GM12878 (cell line): Measurements from ENCODE around the gene RALGAPA2. TPM values are rescaled to one million over a fixed set of nuclear protein-coding genes. Genes with fewer than 3 reads are reported as not detected.
A peak's percentile ranks its signal among the peaks of the same experiment; 100 is the strongest.

Source experiments
- ATAC-seq: fragments of 200-7000 bp; cut with Tn5 transposase; 3 replicates; pipeline ENCODE4 v1.9.1; 2020; ENCODE audit warnings: mild to moderate bottlenecking, moderate library complexity
- BruUV-seq: library from RNA; stranded (reverse); fragments of 400-500 nt; replicated peaks from 2 replicates; lab custom pipeline; 2021; lab: Mats Ljungman, UMichigan
- CTCF ChIA-PET: fragments of 300-600 bp; sonication (Branson Sonifier 250); formaldehyde crosslinking; extraction: SDS; loops from one replicate; lab custom pipeline; 2021; ENCODE audit warnings: inconsistent platforms; lab: Yijun Ruan, JAX
- POLR2A ChIA-PET: fragments of 350-600 bp; formaldehyde crosslinking; extraction: SDS; loops from one replicate; lab custom pipeline; 2021; ENCODE audit warnings: inconsistent platforms; lab: Charles Lee
- RAD21 ChIA-PET: fragments of 300-600 bp; sonication (Branson Sonifier 250); formaldehyde crosslinking; loops from one replicate; lab custom pipeline; 2023; ENCODE audit warnings: antibody characterized with exemption; ENCODE audit not compliant: unreplicated experiment; lab: Charles Lee
- SMC1A ChIA-PET: fragments of 300-600 bp; sonication (Branson Sonifier 250); formaldehyde crosslinking; loops from one replicate; lab custom pipeline; 2023; ENCODE audit not compliant: unreplicated experiment, uncharacterized antibody; lab: Charles Lee
- DNase-seq: peaks from one replicate; pipeline ENCODE4 v3.0.0-alpha.2; 2011; ENCODE audit warnings: low read depth, low spot score
- FAIRE-seq: peaks from 3 replicates; lab custom pipeline; 2011; peaks lifted over from hg19 to GRCh38; lab: Jason Lieb, UNC
- H2AFZ ChIP-seq: 2 replicates; pipeline ENCODE4 v1.6.0; 2011; ENCODE audit warnings: low read depth, low read length, control low read depth; ENCODE audit not compliant: control insufficient read depth
- H3K27ac ChIP-seq: 2 replicates; pipeline ENCODE4 v1.5.1; 2011; ENCODE audit warnings: control low read depth; ENCODE audit not compliant: control insufficient read depth, insufficient read depth
- H3K27me3 ChIP-seq, 2 experiments: replicated peaks in 1 of 2; 2 replicates each; pipeline versions ENCODE4 v1.6.0 to v1.6.1; 2011; ENCODE audit warnings: low read length in 1 of 2; ENCODE audit not compliant: control insufficient read depth in 2 of 2, insufficient read depth in 2 of 2
- H3K36me3 ChIP-seq, 2 experiments: 2 replicates each; pipeline ENCODE4 v1.5.1; 2011; ENCODE audit warnings: low read length in 1 of 2; ENCODE audit not compliant: control insufficient read depth in 2 of 2, insufficient read depth in 2 of 2
- H3K4me1 ChIP-seq: 2 replicates; pipeline ENCODE4 v1.6.1; 2011; ENCODE audit warnings: mild to moderate bottlenecking, low read length, moderate library complexity, mixed read lengths; ENCODE audit not compliant: control insufficient read depth, insufficient read depth
- H3K4me2 ChIP-seq: 2 replicates; pipeline ENCODE4 v1.6.0; 2011; ENCODE audit warnings: control low read depth; ENCODE audit not compliant: control insufficient read depth, insufficient read depth
- H3K4me3 ChIP-seq: fragments of 200-600 bp; sonication (generic); 2 replicates; pipeline ENCODE4 v1.5.1; 2016
- H3K79me2 ChIP-seq: 2 replicates; pipeline ENCODE4 v1.6.0; 2011; ENCODE audit warnings: low read length; ENCODE audit not compliant: control insufficient read depth, insufficient read depth
- H3K9ac ChIP-seq: 2 replicates; pipeline ENCODE4 v1.8.0; 2011; ENCODE audit warnings: low read length, control low read depth, mixed read lengths; ENCODE audit not compliant: control insufficient read depth, insufficient read depth
- H3K9me3 ChIP-seq: replicated peaks from 3 replicates; pipeline ENCODE4 v1.5.1; 2011; ENCODE audit warnings: mild to moderate bottlenecking, low read length; ENCODE audit not compliant: control insufficient read depth, insufficient read depth
- H4K20me1 ChIP-seq: 2 replicates; pipeline ENCODE4 v1.6.0; 2011; ENCODE audit not compliant: control insufficient read depth, insufficient read depth
- DPF2 ChIP-seq: fragments of 450-650 bp; IDR thresholded peaks from 2 replicates; pipeline ENCODE4 v1.6.1; 2017; ENCODE audit warnings: mild to moderate bottlenecking
- E4F1 ChIP-seq: fragments of 450-650 bp; IDR thresholded peaks from 2 replicates; pipeline ENCODE4 v1.6.1; 2018; ENCODE audit warnings: borderline replicate concordance, mild to moderate bottlenecking; ENCODE audit not compliant: partially characterized antibody
- HDGF ChIP-seq: fragments of 450-650 bp; IDR thresholded peaks from 2 replicates; pipeline ENCODE4 v1.6.1; 2016; ENCODE audit warnings: antibody characterized with exemption
- IKZF1 ChIP-seq: fragments of 450-650 bp; conservative IDR thresholded peaks from 2 replicates; pipeline ENCODE4 v1.6.1; 2017; ENCODE audit warnings: antibody characterized with exemption, mild to moderate bottlenecking
- KLF5 ChIP-seq: fragments of 450-650 bp; IDR thresholded peaks from 2 replicates; pipeline ENCODE4 v1.6.1; 2014; ENCODE audit warnings: mild to moderate bottlenecking; ENCODE audit not compliant: partially characterized antibody
- NBN ChIP-seq: fragments of 450-650 bp; IDR thresholded peaks from 2 replicates; pipeline ENCODE4 v1.6.1; 2016
- NFXL1 ChIP-seq: fragments of 450-650 bp; IDR thresholded peaks from 2 replicates; pipeline ENCODE4 v1.6.1; 2017; ENCODE audit warnings: antibody characterized with exemption, mild to moderate bottlenecking, borderline replicate concordance
- NR2C2 ChIP-seq: IDR thresholded peaks from 2 replicates; pipeline ENCODE4 v1.6.1; 2011; ENCODE audit warnings: borderline replicate concordance, low read depth; ENCODE audit not compliant: control insufficient read depth, insufficient read length
- PAX5 ChIP-seq: IDR thresholded peaks from 2 replicates; pipeline ENCODE4 v1.6.1; 2011; ENCODE audit warnings: low read depth, low read length, borderline replicate concordance
- RAD21 ChIP-seq: IDR thresholded peaks from 2 replicates; pipeline ENCODE4 v1.6.1; 2011; ENCODE audit warnings: mild to moderate bottlenecking, low read depth, low read length, moderate library complexity; ENCODE audit not compliant: insufficient read depth
- SMC3 ChIP-seq: IDR thresholded peaks from 2 replicates; pipeline ENCODE4 v1.6.1; 2011; ENCODE audit warnings: low read length, improper control_type of control experiment, borderline replicate concordance
- TCF12 ChIP-seq: IDR thresholded peaks from 2 replicates; pipeline ENCODE4 v1.6.1; 2011; ENCODE audit warnings: low read depth, mild to moderate bottlenecking, low read length
- ZNF217 ChIP-seq: fragments of 450-650 bp; IDR thresholded peaks from 2 replicates; pipeline ENCODE4 v1.6.1; 2017; ENCODE audit warnings: antibody characterized with exemption, mild to moderate bottlenecking
- WGBS: methylation state at CpG from one replicate; pipeline ENCODE4 v1.1.6; 2016; ENCODE audit warnings: low lambda C conversion rate; ENCODE audit not compliant: insufficient replicate concordance, insufficient coverage; ENCODE audit errors: missing lambda C conversion rate; 5-methylcytosine and 5-hydroxymethylcytosine counted together
- in situ Hi-C: fragments of 300-500 bp; cut with MboI; formaldehyde crosslinking; loops from 9 replicates; pipeline ENCODE4 v1.14.3; 2018; ENCODE audit warnings: mixed read lengths
- intact Hi-C: fragments of 100-400 bp; cut with micrococcal nuclease; formaldehyde crosslinking; loops from one replicate; pipeline ENCODE4 v1.14.2; 2022; ENCODE audit not compliant: unreplicated experiment
- polyA plus RNA-seq, 11 experiments: library from polyadenylated mRNA; depleted of rRNA in 4 of 11; unstranded in 6 of 11; stranded (reverse) in 5 of 11; fragments of >200 nt; fragmentation: Nextera tagmentation in 4 of 11; fragmentation: Illumina TruSeq in 1 of 11; extraction: Ambion mirVana in 4 of 11; extraction: Trizol in 1 of 11; gene quantifications; 1 replicate in 1 of 11; 2 replicates in 10 of 11; pipeline versions ENCODE4 v1.2.1 to v1.2.3, GENCODE V29; 2011 to 2016; ENCODE audit warnings: inconsistent platforms in 2 of 11, missing spikeins in 2 of 11, low read depth in 1 of 11
- total RNA-seq, 4 experiments: library from RNA; depleted of rRNA in 3 of 4; stranded (reverse); fragments of >200 nt in 3 of 4; fragmentation: Illumina TruSeq in 1 of 4; extraction: Trizol in 1 of 4; gene quantifications; 2 replicates each; pipeline versions ENCODE4 v1.2.1 to v1.2.3, GENCODE V29; 2013 to 2021
- TF ChIP-seq, protein P1 (sequence below): fragments of 450-650 bp; formaldehyde crosslinking; IDR thresholded peaks from 2 replicates; pipeline ENCODE4 v1.4.0; 2022; ENCODE audit warnings: mild to moderate bottlenecking, moderate library complexity
- TF ChIP-seq, protein P2 (sequence below): fragments of 450-650 bp; conservative IDR thresholded peaks from 2 replicates; pipeline ENCODE4 v1.6.1; 2017; ENCODE audit warnings: mild to moderate bottlenecking, moderate library complexity

The RALGAPA2 gene
- total and polyA plus RNA-seq, 10 of the 15 experiments (the other 5 are each of a cell fraction or from before 2014, with no cell fraction given): 2.9 to 29.4 (median 19.6) TPM

GRCh38 chr20:20466341-20466879 is 246.0 kb downstream of the RALGAPA2 start (continued):
- TF ChIP-seq, protein P1, sequence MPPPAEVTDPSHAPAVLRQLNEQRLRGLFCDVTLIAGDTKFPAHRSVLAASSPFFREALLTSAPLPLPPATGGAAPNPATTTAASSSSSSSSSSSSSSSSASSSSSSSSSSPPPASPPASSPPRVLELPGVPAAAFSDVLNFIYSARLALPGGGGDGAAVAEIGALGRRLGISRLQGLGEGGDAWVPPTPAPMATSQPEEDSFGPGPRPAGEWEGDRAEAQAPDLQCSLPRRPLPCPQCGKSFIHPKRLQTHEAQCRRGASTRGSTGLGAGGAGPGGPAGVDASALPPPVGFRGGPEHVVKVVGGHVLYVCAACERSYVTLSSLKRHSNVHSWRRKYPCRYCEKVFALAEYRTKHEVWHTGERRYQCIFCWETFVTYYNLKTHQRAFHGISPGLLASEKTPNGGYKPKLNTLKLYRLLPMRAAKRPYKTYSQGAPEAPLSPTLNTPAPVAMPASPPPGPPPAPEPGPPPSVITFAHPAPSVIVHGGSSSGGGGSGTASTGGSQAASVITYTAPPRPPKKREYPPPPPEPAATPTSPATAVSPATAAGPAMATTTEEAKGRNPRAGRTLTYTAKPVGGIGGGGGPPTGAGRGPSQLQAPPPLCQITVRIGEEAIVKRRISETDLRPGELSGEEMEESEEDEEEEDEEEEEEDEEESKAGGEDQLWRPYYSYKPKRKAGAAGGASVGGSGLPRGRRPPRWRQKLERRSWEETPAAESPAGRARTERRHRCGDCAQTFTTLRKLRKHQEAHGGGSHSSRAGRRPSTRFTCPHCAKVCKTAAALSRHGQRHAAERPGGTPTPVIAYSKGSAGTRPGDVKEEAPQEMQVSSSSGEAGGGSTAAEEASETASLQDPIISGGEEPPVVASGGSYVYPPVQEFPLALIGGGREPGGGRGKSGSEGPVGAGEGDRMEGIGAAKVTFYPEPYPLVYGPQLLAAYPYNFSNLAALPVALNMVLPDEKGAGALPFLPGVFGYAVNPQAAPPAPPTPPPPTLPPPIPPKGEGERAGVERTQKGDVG: no peak
- TF ChIP-seq IKZF1 (peak; percentile 93), ZNF217 (0 out of 2 replicates have a peak, but pooled peaks have one; percentile 19), DPF2 (peak; percentile 85), NBN (peak; percentile 76)
- TF ChIP-seq, protein P2, sequence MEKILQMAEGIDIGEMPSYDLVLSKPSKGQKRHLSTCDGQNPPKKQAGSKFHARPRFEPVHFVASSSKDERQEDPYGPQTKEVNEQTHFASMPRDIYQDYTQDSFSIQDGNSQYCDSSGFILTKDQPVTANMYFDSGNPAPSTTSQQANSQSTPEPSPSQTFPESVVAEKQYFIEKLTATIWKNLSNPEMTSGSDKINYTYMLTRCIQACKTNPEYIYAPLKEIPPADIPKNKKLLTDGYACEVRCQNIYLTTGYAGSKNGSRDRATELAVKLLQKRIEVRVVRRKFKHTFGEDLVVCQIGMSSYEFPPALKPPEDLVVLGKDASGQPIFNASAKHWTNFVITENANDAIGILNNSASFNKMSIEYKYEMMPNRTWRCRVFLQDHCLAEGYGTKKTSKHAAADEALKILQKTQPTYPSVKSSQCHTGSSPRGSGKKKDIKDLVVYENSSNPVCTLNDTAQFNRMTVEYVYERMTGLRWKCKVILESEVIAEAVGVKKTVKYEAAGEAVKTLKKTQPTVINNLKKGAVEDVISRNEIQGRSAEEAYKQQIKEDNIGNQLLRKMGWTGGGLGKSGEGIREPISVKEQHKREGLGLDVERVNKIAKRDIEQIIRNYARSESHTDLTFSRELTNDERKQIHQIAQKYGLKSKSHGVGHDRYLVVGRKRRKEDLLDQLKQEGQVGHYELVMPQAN: no peak; the same call in 1 of the 2 replicates

DNA sequence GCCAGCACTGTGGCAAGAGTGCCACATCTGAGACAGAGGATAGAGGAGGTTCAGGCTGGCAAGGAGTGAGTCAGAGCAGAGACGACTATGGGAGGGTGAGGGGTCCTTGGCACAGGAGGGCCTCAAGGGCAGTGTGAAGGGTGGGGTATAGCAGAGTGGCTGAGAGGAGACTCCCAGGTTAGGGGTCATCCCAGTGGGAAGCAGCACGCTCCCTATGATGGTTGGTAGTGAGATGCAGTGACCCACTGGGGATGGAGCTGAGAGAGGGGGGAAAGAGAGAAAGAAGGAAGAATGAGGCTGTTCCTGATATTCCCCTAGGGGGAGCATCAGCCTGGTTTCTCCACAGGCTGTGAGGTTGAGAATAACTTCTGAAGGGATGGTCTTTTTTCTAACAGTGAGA is 247.2 kb downstream of the RALGAPA2 start:
- intact Hi-C loops: loop anchor here (5.0 kb wide), 1 partner anchor 97 kb away; no protein-coding TSS in a partner anchor
- Histone ChIP-seq H3K27ac (peak overlapping the region; percentile 86), H3K79me2 (no peaks in the 10 kb centered on the region), H3K36me3 (no peaks in the 10 kb centered on the region), H3K4me2 (no peak overlapping the region), H3K4me3 (no peak overlapping the region), H2AFZ (no peak overlapping the region), H3K9ac (no peak overlapping the region), H4K20me1 (no peaks in the 10 kb centered on the region), H3K4me1 (peaks cover 36% of the 10 kb centered on the region), H3K9me3 (no peaks in the 10 kb centered on the region), H3K27me3 (no peaks in the 10 kb centered on the region)
- POLR2A ChIA-PET: interaction anchor here (0.8 to 6.9 kb wide), 3 partner anchors 11 to 24 kb away, joined by 3 to 46 read pairs (median 4); no protein-coding TSS in a partner anchor
- in situ Hi-C loops: no loop called here
- ATAC-seq (peak; percentile 22), FAIRE-seq (no peak), DNase-seq (no peak)
- no TSS peak for BruUV-seq
- WGBS: 97% methylated on average over 2 of the region's 2 CpGs
- RAD21 ChIA-PET: interaction anchor here (0.8 to 3.2 kb wide), 4 partner anchors 14 to 97 kb away, joined by 3 to 27 read pairs (median 6); no protein-coding TSS in a partner anchor
- CTCF ChIA-PET: interaction anchor here (0.8 to 4.4 kb wide), 9 partner anchors 9 to 101 kb away, joined by 3 to 42 read pairs (median 4); no protein-coding TSS in a partner anchor
- SMC1A ChIA-PET: interaction anchor here (3.9 to 8.8 kb wide), 4 partner anchors 14 to 101 kb away, joined by 14 to 163 read pairs (median 32); no protein-coding TSS in a partner anchor
- TF ChIP-seq PAX5: no peak
- no peak for TF ChIP-seq E4F1
- 0 out of 2 replicates have a peak, but pooled peaks have one; percentile 12 for TF ChIP-seq SMC3
- TF ChIP-seq HDGF: peak; percentile 54; the same call in 1 of the 2 replicates
- TF ChIP-seq KLF5: no peak
- no peak for TF ChIP-seq NFXL1
- no peak for TF ChIP-seq TCF12
- TF ChIP-seq NR2C2: no peak
- peak; percentile 29; the same call in 1 of the 2 replicates for TF ChIP-seq RAD21
